ENCODE measurements around the gene FRA10AC1.

FRA10AC1 gene

GRCh38 chr10:93702210-93703001 lies at the start of gene FRA10AC1:
TSS of gene FRA10AC1 (minus strand) at chr10:93702592. CDS start at chr10:93700106, 2,486 bp downstream.
- DNase-seq (ENCODE audit: low spot score), result peak; percentile 88

- DNase-seq (ENCODE audit: low spot score), result no peak
Measured at GRCh38 chr10:93751832-93752231, 49.4 kb upstream of the FRA10AC1 start.

- DNase-seq (ENCODE audit: low spot score), result no peak
Measured at GRCh38 chr10:93751124-93751523, 48.7 kb upstream of the FRA10AC1 start.

GRCh38 chr10:93749218-93749799 lies 46.9 kb upstream of the FRA10AC1 start:
- DNase-seq (ENCODE audit: low spot score), result no peak

- no peak for DNase-seq (ENCODE audit: low spot score)
Measured at GRCh38 chr10:93746844-93747284, 44.5 kb upstream of the FRA10AC1 start.

- no peak for DNase-seq (ENCODE audit: low spot score)
Measured at GRCh38 chr10:93745408-93746065, 43.1 kb upstream of the FRA10AC1 start.

- DNase-seq (ENCODE audit: low spot score), result no peak
Measured at GRCh38 chr10:93742633-93743349, 40.4 kb upstream of the FRA10AC1 start.

- no peak for DNase-seq (ENCODE audit: low spot score)
Measured at GRCh38 chr10:93741367-93741766, 39.0 kb upstream of the FRA10AC1 start.

GRCh38 chr10:93726024-93726423 lies 23.6 kb upstream of the FRA10AC1 start:
- DNase-seq (ENCODE audit: low spot score), result no peak

- DNase-seq (ENCODE audit: low spot score), result no peak
Measured at GRCh38 chr10:93723153-93723552, 20.8 kb upstream of the FRA10AC1 start.

- DNase-seq (ENCODE audit: low spot score), result no peak
Measured at GRCh38 chr10:93722550-93722949, 20.2 kb upstream of the FRA10AC1 start.

GRCh38 chr10:93719901-93720300 lies 17.5 kb upstream of the FRA10AC1 start:
- DNase-seq (ENCODE audit: low spot score), result no peak

GRCh38 chr10:93718937-93719725 lies 16.7 kb upstream of the FRA10AC1 start:
- DNase-seq (ENCODE audit: low spot score), result no peak

GRCh38 chr10:93716766-93717165 lies 14.4 kb upstream of the FRA10AC1 start:
- DNase-seq (ENCODE audit: low spot score), result no peak

GRCh38 chr10:93715345-93715744 lies 13.0 kb upstream of the FRA10AC1 start:
- no peak for DNase-seq (ENCODE audit: low spot score)

GRCh38 chr10:93712593-93712992 lies 10.2 kb upstream of the FRA10AC1 start:
- DNase-seq (ENCODE audit: low spot score), result no peak

- DNase-seq (ENCODE audit: low spot score), result no peak
Measured at GRCh38 chr10:93711891-93712290, 9.5 kb upstream of the FRA10AC1 start.

GRCh38 chr10:93710333-93710909 lies 8.0 kb upstream of the FRA10AC1 start:
- DNase-seq (ENCODE audit: low spot score), result no peak

- no peak for DNase-seq (ENCODE audit: low spot score)
Measured at GRCh38 chr10:93707623-93708022, 5.2 kb upstream of the FRA10AC1 start.

- DNase-seq (ENCODE audit: low spot score), result no peak
Measured at GRCh38 chr10:93704451-93704850, 2.1 kb upstream of the FRA10AC1 start.

- no peak for DNase-seq (ENCODE audit: low spot score)
Measured at GRCh38 chr10:93703841-93704240, 1.4 kb upstream of the FRA10AC1 start.

All from hematopoietic multipotent progenitor cell treated with erythropoietin and hydrocortisone succinate and interleukin-3 and kit ligand, for 15 days (in vitro differentiated cells).